Neural crest cell (in vitro differentiated cells): ENCODE data around the gene LRRC1. TPM values are rescaled to one million over a fixed set of nuclear protein-coding genes. Genes with fewer than 3 reads are reported as not detected.

Source experiments
- DNase-seq: peaks from one replicate; pipeline ENCODE4 v3.0.0; 2021; ENCODE audit warnings: low read depth, mixed read lengths, low spot score
- H3K27ac Mint-ChIP-seq: one replicate; pipeline ENCODE4 v1.8.0; 2021; ENCODE audit warnings: mild to moderate bottlenecking, mixed read lengths; ENCODE audit not compliant: unreplicated experiment
- H3K27me3 Mint-ChIP-seq: 2 replicates; pipeline ENCODE4 v1.8.0; 2021; ENCODE audit warnings: low read depth, mild to moderate bottlenecking, mixed read lengths
- H3K36me3 Mint-ChIP-seq: 2 replicates; pipeline ENCODE4 v1.8.0; 2021; ENCODE audit warnings: low read depth, mild to moderate bottlenecking, mixed read lengths
- H3K4me1 Mint-ChIP-seq: 2 replicates; pipeline ENCODE4 v1.8.0; 2021; ENCODE audit warnings: mixed read lengths
- H3K4me3 Mint-ChIP-seq: one replicate; pipeline ENCODE4 v1.8.0; 2021; ENCODE audit warnings: mild to moderate bottlenecking, mixed read lengths
- H3K9me3 Mint-ChIP-seq: 2 replicates; pipeline ENCODE4 v1.8.0; 2021; ENCODE audit warnings: mixed read lengths
- CTCF ChIP-seq: fragments of 200-600 bp; sonication (generic); conservative IDR thresholded peaks from 2 replicates; pipeline ENCODE4 v1.5.0; 2021; ENCODE audit warnings: antibody characterized with exemption, mild to moderate bottlenecking
- total RNA-seq: library from RNA; stranded (reverse); gene quantifications from 2 replicates; pipeline ENCODE4 v1.2.1, GENCODE V29; 2021

Gene LRRC1
- total RNA-seq, 1 donor from 2014 or later, result 6.6 TPM

GRCh38 chr6:53903357-53903756, 108.6 kb downstream of the LRRC1 start:
- Mint-ChIP-seq H3K4me3 (no peak overlapping the region), H3K9me3 (no peaks in the 10 kb centered on the region), H3K4me1 (no peaks in the 10 kb centered on the region), H3K27ac (no peak overlapping the region), H3K36me3 (peaks cover 13% of the 10 kb centered on the region), H3K27me3 (no peaks in the 10 kb centered on the region)
- no peak for TF ChIP-seq CTCF
- DNase-seq, result no peak

GRCh38 chr6:53906103-53906502, 111.3 kb downstream of the LRRC1 start:
- no peaks in the 10 kb centered on the region for H3K27me3 Mint-ChIP-seq
- no peak overlapping the region for H3K27ac Mint-ChIP-seq
- no peaks in the 10 kb centered on the region for H3K9me3 Mint-ChIP-seq
- H3K4me1 Mint-ChIP-seq, result peaks cover 9% of the 10 kb centered on the region
- TF ChIP-seq CTCF, result no peak
- peaks cover 7% of the 10 kb centered on the region for H3K36me3 Mint-ChIP-seq
- H3K4me3 Mint-ChIP-seq, result no peak overlapping the region
- no peak for DNase-seq

GRCh38 chr6:53906842-53907241, 112.0 kb downstream of the LRRC1 start:
- Mint-ChIP-seq H3K4me1 (peaks cover 11% of the 10 kb centered on the region), H3K36me3 (peaks cover 6% of the 10 kb centered on the region), H3K4me3 (no peak overlapping the region), H3K27me3 (no peaks in the 10 kb centered on the region), H3K27ac (no peak overlapping the region), H3K9me3 (no peaks in the 10 kb centered on the region)
- TF ChIP-seq CTCF, result no peak
- DNase-seq, result no peak

- H3K4me1 Mint-ChIP-seq, result peaks cover 15% of the 10 kb centered on the region
- no peak overlapping the region for H3K27ac Mint-ChIP-seq
- H3K9me3 Mint-ChIP-seq, result no peaks in the 10 kb centered on the region
- H3K36me3 Mint-ChIP-seq, result no peaks in the 10 kb centered on the region
- H3K4me3 Mint-ChIP-seq, result no peak overlapping the region
- no peaks in the 10 kb centered on the region for H3K27me3 Mint-ChIP-seq
- DNase-seq, result no peak
- TF ChIP-seq CTCF, result no peak
These were observed 116.0 kb downstream of the LRRC1 start for GRCh38 chr6:53910834-53911233.

- Mint-ChIP-seq H3K9me3 (no peaks in the 10 kb centered on the region), H3K27me3 (no peaks in the 10 kb centered on the region), H3K4me1 (peaks cover 15% of the 10 kb centered on the region), H3K36me3 (no peaks in the 10 kb centered on the region), H3K4me3 (no peak overlapping the region), H3K27ac (no peak overlapping the region)
- no peak for DNase-seq
- TF ChIP-seq CTCF, result no peak
These were observed 117.9 kb downstream of the LRRC1 start for GRCh38 chr6:53912661-53913060.

GRCh38 chr6:53913286-53913685, 118.5 kb downstream of the LRRC1 start:
- TF ChIP-seq CTCF, result no peak
- H3K27me3 Mint-ChIP-seq, result no peaks in the 10 kb centered on the region
- peaks cover 15% of the 10 kb centered on the region for H3K4me1 Mint-ChIP-seq
- DNase-seq, result no peak
- no peak overlapping the region for H3K27ac Mint-ChIP-seq
- no peak overlapping the region for H3K4me3 Mint-ChIP-seq
- H3K36me3 Mint-ChIP-seq, result no peaks in the 10 kb centered on the region
- H3K9me3 Mint-ChIP-seq, result no peaks in the 10 kb centered on the region
